ENCODE results near the gene IL4. TPM values are rescaled to one million over a fixed set of nuclear protein-coding genes. Genes with fewer than 3 reads are reported as not detected.

Gene IL4
- total and polyA plus RNA-seq, 9 of the 15 experiments (the other 6 are each of a cell fraction or from before 2014, with no cell fraction given): 0.22 to 0.62 TPM; not detected in 7

DNA sequence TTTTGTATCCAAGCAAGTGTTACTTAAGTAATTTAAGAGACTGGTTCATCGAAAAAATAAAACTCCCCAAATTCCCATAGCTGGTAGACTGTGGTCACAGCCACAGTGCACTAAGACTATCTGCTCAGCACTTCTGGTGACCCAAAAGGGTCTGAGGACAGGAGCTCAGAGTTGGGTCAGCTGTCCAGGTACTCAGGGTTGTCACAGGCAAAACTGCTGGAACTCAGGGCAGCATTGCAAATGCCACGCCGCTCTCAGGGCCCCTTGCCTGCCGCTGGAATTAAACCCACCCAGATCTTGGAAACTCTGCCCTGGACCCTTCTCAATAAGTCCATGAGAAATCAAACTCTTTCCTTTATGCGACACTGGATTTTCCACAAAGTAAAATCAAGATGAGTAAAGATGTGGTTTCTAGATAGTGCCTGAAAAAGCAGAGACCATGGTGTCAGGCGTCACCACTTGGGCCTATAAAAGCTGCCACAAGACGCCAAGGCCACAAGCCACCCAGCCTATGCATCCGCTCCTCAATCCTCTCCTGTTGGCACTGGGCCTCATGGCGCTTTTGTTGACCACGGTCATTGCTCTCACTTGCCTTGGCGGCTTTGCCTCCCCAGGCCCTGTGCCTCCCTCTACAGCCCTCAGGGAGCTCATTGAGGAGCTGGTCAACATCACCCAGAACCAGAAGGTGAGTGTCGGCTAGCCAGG is 16.0 kb upstream of the IL4 start, which contains the start of gene IL13:
IL13 (plus strand) TSS at position 498 of the 705 bp plus-strand sequence; CDS start at position 512, 14 bp downstream.
- 0 out of 2 replicates have a peak within 1 kb of the TSS, but pooled peaks have one; percentile 36 for H2AFZ ChIP-seq (ENCODE audit: low read depth, low read length)
- H3K4me1 ChIP-seq (replicated peaks in 1 of 2; ENCODE audit: control insufficient read depth in 2 of 2, insufficient read depth in 2 of 2, low read length in 2 of 2): peaks cover 23 to 37% of the 10 kb centered on the region in 2 experiments
- no peaks in the 10 kb centered on the region for H3K9me3 ChIP-seq (replicated peaks; ENCODE audit: control insufficient read depth, insufficient read depth, low read depth, low read length)
- 71% methylated on average over 12 of the region's 12 CpGs for WGBS (ENCODE audit: insufficient coverage, low coverage, missing lambda C conversion rate)
- no peak within 1 kb of the TSS for H3K4me3 ChIP-seq
- BruUV-seq (replicated peaks): no TSS peak
- in situ Hi-C loops (cut with MboI): no loop called here
- ATAC-seq (no peak), DNase-seq (ENCODE audit: extremely low read depth in 1 of 4, low spot score in 3 of 4) (no peak), FAIRE-seq (no peak)
- no peaks in the 10 kb centered on the region for H3K9me1 ChIP-seq (ENCODE audit: control insufficient read depth, insufficient read depth, low read length)
- no peaks in the 10 kb centered on the region for H3K36me3 ChIP-seq (ENCODE audit: control insufficient read depth, insufficient read depth, low read length)
- no peak for TF ChIP-seq ZNF75A (CRISPR knock-in tag; IDR thresholded peaks at IDR 0.05)
- TF ChIP-seq, protein P1, sequence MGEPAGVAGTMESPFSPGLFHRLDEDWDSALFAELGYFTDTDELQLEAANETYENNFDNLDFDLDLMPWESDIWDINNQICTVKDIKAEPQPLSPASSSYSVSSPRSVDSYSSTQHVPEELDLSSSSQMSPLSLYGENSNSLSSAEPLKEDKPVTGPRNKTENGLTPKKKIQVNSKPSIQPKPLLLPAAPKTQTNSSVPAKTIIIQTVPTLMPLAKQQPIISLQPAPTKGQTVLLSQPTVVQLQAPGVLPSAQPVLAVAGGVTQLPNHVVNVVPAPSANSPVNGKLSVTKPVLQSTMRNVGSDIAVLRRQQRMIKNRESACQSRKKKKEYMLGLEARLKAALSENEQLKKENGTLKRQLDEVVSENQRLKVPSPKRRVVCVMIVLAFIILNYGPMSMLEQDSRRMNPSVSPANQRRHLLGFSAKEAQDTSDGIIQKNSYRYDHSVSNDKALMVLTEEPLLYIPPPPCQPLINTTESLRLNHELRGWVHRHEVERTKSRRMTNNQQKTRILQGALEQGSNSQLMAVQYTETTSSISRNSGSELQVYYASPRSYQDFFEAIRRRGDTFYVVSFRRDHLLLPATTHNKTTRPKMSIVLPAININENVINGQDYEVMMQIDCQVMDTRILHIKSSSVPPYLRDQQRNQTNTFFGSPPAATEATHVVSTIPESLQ (CRISPR knock-in tag; IDR thresholded peaks at IDR 0.05): no peak
- TF ChIP-seq, protein P2, sequence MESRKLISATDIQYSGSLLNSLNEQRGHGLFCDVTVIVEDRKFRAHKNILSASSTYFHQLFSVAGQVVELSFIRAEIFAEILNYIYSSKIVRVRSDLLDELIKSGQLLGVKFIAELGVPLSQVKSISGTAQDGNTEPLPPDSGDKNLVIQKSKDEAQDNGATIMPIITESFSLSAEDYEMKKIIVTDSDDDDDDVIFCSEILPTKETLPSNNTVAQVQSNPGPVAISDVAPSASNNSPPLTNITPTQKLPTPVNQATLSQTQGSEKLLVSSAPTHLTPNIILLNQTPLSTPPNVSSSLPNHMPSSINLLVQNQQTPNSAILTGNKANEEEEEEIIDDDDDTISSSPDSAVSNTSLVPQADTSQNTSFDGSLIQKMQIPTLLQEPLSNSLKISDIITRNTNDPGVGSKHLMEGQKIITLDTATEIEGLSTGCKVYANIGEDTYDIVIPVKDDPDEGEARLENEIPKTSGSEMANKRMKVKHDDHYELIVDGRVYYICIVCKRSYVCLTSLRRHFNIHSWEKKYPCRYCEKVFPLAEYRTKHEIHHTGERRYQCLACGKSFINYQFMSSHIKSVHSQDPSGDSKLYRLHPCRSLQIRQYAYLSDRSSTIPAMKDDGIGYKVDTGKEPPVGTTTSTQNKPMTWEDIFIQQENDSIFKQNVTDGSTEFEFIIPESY (CRISPR knock-in tag; IDR thresholded peaks at IDR 0.05): 0 out of 2 replicates have a peak, but pooled peaks have one; percentile 23
- TF ChIP-seq ATF1 (CRISPR knock-in tag; IDR thresholded peaks at IDR 0.05): no peak
- no peak for TF ChIP-seq ATF1 (tag; IDR thresholded peaks at IDR 0.05)
- TF ChIP-seq MAFF (IDR thresholded peaks at IDR 0.05; ENCODE audit: low read length): no peak
- no peak for TF ChIP-seq OTX1 (CRISPR knock-in tag; IDR thresholded peaks at IDR 0.05)
- ChIA-PET CTCF (ENCODE audit: low intra/inter-chr PET ratio) (no interaction called here), POLR2A (interaction anchor here (0.7 to 2.4 kb wide), 5 partner anchors 10 to 201 kb away, joined by 3 to 7 read pairs (median 3); no protein-coding TSS in a partner anchor)
- no peak within 1 kb of the TSS for H3K4me2 ChIP-seq (ENCODE audit: insufficient read depth, low read length)
- no peaks in the 10 kb centered on the region for H3K27me3 ChIP-seq (ENCODE audit: control insufficient read depth in 2 of 2, insufficient read depth in 2 of 2, low read length in 2 of 2)
- H3K9ac ChIP-seq (ENCODE audit: insufficient read depth in 1 of 2, low read depth in 2 of 2, low read length in 2 of 2): peak within 1 kb of the TSS in 1 of 2 experiments; percentile 5; a peak in 2 of 4 replicates
- no peaks in the 10 kb centered on the region for H3K79me2 ChIP-seq (ENCODE audit: control insufficient read depth, insufficient read depth, low read length)
- intact Hi-C loops (cut with micrococcal nuclease): no loop called here
- no peak within 1 kb of the TSS; the same call in 2 of the 3 replicates for H3K27ac ChIP-seq (ENCODE audit: extremely low read depth, low read depth, low read length)
- H4K20me1 ChIP-seq (replicated peaks; ENCODE audit: control insufficient read depth, insufficient read depth, low read length): no peaks in the 10 kb centered on the region

Measured in K562 (cell line).